ENCODE measurements around the gene ZNF646.

The ZNF646 gene

GRCh38 chr16:31118223-31119155 lies 44.3 kb downstream of the ZNF646 start:
- H3K9me3 ChIP-seq (ENCODE audit: insufficient read depth, low read length) = no peaks in the 10 kb centered on the region
- H3F3A ChIP-seq (ENCODE audit: insufficient read depth) = 0 out of 2 replicates have a peak, but pooled peaks cover 1% of the 10 kb centered on the region
- no peak overlapping the region for H2AFZ ChIP-seq (ENCODE audit: low read depth, low read length, severe bottlenecking)
- peak overlapping the region; percentile 12; the same call in 1 of the 2 replicates for H3K27ac ChIP-seq (ENCODE audit: low read depth, low read length)
- H3K36me3 ChIP-seq (ENCODE audit: low read length) = peaks cover 12% of the 10 kb centered on the region; the same call in 1 of the 2 replicates
- no peaks in the 10 kb centered on the region for H3K9me2 ChIP-seq (replicated peaks; ENCODE audit: insufficient read depth, low read length)
- peak overlapping the region; percentile 88 for H3K4me3 ChIP-seq (ENCODE audit: insufficient read depth, low read length, poor library complexity, severe bottlenecking)
- peaks cover 8% of the 10 kb centered on the region; the same call in 1 of the 2 replicates for H4K20me1 ChIP-seq (ENCODE audit: low read depth, low read length)
- TF ChIP-seq CTCF (IDR thresholded peaks at IDR 0.05; ENCODE audit: insufficient read depth, low read length, poor library complexity, severe bottlenecking) = no peak
- no peak for TF ChIP-seq EZH2phosphoT487 (conservative IDR thresholded peaks at IDR 0.05; ENCODE audit: low read length)
- no peaks in the 10 kb centered on the region for H3K27me3 ChIP-seq (ENCODE audit: low read length)
- H3K9ac ChIP-seq (ENCODE audit: low read length) = peak overlapping the region; percentile 70
- peaks cover 22% of the 10 kb centered on the region for H3K79me2 ChIP-seq (ENCODE audit: insufficient read depth, low read length)
- H3K4me2 ChIP-seq (ENCODE audit: low read depth, low read length, poor library complexity, severe bottlenecking) = peak overlapping the region; percentile 92

- no peak overlapping the region for H3K27ac ChIP-seq (ENCODE audit: low read depth, low read length)
These were observed 45.9 kb downstream of the ZNF646 start for GRCh38 chr16:31120129-31120528.

GRCh38 chr16:31125844-31126243 lies 51.6 kb downstream of the ZNF646 start:
- no peaks in the 10 kb centered on the region for H3F3A ChIP-seq (ENCODE audit: insufficient read depth)
- no peak overlapping the region for H3K9ac ChIP-seq (ENCODE audit: low read length)
- no peak overlapping the region for H3K4me3 ChIP-seq (ENCODE audit: insufficient read depth, low read length, poor library complexity, severe bottlenecking)
- H3K9me2 ChIP-seq (replicated peaks; ENCODE audit: insufficient read depth, low read length) = no peaks in the 10 kb centered on the region
- no peaks in the 10 kb centered on the region for H4K20me1 ChIP-seq (ENCODE audit: low read depth, low read length)
- no peaks in the 10 kb centered on the region for H3K27me3 ChIP-seq (ENCODE audit: low read length)
- H2AFZ ChIP-seq (ENCODE audit: low read depth, low read length, severe bottlenecking) = no peak overlapping the region
- TF ChIP-seq CTCF (IDR thresholded peaks at IDR 0.05; ENCODE audit: insufficient read depth, low read length, poor library complexity, severe bottlenecking) (no peak), EZH2phosphoT487 (conservative IDR thresholded peaks at IDR 0.05; ENCODE audit: low read length) (no peak)
- no peaks in the 10 kb centered on the region for H3K9me3 ChIP-seq (ENCODE audit: insufficient read depth, low read length)
- H3K27ac ChIP-seq (ENCODE audit: low read depth, low read length) = no peak overlapping the region
- peaks cover 7% of the 10 kb centered on the region; the same call in 1 of the 2 replicates for H3K36me3 ChIP-seq (ENCODE audit: low read length)
- no peaks in the 10 kb centered on the region for H3K79me2 ChIP-seq (ENCODE audit: insufficient read depth, low read length)
- no peak overlapping the region for H3K4me2 ChIP-seq (ENCODE audit: low read depth, low read length, poor library complexity, severe bottlenecking)

More at GRCh38 chr16:31120129-31120528, 45.9 kb downstream of the ZNF646 start:
- H3K79me2 ChIP-seq (ENCODE audit: insufficient read depth, low read length) = peaks cover 22% of the 10 kb centered on the region
- peaks cover 12% of the 10 kb centered on the region; the same call in 1 of the 2 replicates for H3K36me3 ChIP-seq (ENCODE audit: low read length)
- no peaks in the 10 kb centered on the region for H3K9me2 ChIP-seq (replicated peaks; ENCODE audit: insufficient read depth, low read length)
- no peaks in the 10 kb centered on the region for H3F3A ChIP-seq (ENCODE audit: insufficient read depth)
- H3K4me3 ChIP-seq (ENCODE audit: insufficient read depth, low read length, poor library complexity, severe bottlenecking) = no peak overlapping the region
- no peak overlapping the region for H3K4me2 ChIP-seq (ENCODE audit: low read depth, low read length, poor library complexity, severe bottlenecking)
- no peak overlapping the region for H2AFZ ChIP-seq (ENCODE audit: low read depth, low read length, severe bottlenecking)
- H3K9me3 ChIP-seq (ENCODE audit: insufficient read depth, low read length) = no peaks in the 10 kb centered on the region
- H4K20me1 ChIP-seq (ENCODE audit: low read depth, low read length) = peaks cover 8% of the 10 kb centered on the region; the same call in 1 of the 2 replicates
- H3K27me3 ChIP-seq (ENCODE audit: low read length) = no peaks in the 10 kb centered on the region
- no peak for TF ChIP-seq EZH2phosphoT487 (conservative IDR thresholded peaks at IDR 0.05; ENCODE audit: low read length)
- TF ChIP-seq CTCF (IDR thresholded peaks at IDR 0.05; ENCODE audit: insufficient read depth, low read length, poor library complexity, severe bottlenecking) = no peak
- H3K9ac ChIP-seq (ENCODE audit: low read length) = no peak overlapping the region

Measured in SU-DHL-6 (cell line).